HG03521 (cell line): Measurements from ENCODE around the gene MUSTN1.

Source experiments
- ATAC-seq: cut with Tn5 transposase; IDR thresholded peaks from one replicate; pipeline ENCODE4 v1.9.1; 2021; ENCODE audit warnings: mild to moderate bottlenecking, moderate library complexity; ENCODE audit not compliant: unreplicated experiment

Gene MUSTN1

DNA sequence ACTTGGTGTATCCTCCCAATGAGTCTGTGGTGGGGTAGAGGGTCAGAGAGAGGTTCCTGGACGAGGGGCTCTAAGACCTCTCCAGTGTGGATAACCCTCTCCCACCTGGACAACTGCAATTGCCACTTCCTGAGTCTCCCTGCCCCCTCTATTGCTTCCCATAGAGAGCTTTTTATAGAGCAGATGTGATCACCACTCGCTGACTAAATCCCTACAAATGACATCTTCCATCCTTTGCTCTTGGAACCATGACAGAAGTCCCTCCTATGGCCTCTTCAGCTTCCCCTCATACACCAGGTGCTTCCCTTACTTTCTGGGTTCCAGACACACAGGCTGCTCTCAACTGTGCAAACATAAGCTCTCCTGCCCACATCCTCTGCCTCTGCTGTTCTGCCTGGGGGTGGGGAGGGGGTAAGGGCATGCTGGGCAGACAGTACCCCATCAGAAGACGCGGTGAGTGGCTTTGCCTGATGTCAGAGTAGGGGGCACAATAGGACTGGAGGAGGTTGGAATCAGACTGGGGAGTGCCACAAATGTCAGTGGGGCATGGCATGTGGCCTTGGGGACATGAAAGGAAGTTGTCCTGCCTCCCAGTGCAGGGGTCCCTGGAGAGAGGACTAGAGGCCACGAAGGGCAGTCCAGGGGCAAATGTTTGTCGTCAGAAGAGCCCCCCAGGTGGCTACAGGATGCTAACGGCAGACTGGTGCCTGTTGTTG is 25.0 kb downstream of the MUSTN1 start:
- ATAC-seq: no peak

DNA sequence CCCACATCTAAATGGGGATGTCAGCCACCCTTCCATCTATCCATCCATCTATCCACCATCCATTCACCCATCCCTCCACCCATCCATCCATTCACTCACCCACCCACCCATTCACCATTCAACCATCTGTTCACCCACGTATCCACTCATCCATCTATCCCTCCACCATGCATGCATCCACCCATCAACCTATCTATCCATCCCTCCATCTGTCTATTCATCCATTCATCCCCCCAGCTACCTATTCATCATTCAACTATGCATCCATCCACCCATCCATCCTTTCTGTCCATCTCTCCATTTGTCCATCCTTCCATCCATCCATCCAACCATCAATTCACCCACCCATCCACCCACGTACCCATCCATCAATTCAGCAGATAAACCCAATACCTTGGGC is 25.7 kb downstream of the MUSTN1 start:
- no peak for ATAC-seq

GRCh38 chr3:52805270-52806039 is 29.4 kb downstream of the MUSTN1 start:
- ATAC-seq: no peak

DNA sequence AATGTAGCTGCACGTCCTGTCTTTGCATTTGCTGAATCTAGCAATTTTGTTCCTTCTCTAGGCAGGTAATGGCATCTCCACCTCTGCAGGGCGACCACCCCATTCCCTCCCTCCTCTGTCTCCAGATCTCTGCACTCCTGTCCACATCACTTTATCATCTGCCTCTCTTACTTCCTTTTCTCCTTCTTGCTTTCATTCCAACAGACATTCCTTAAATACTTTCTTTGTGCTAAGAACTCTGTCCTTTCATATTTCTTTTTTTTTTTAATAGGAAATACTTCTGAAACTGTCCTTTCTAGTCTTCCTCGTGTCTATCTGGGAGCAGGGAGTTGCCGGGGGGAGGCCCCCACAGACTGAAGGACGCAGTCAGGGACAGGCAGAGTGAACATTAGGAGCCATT is 33.0 kb downstream of the MUSTN1 start:
- ATAC-seq: no peak

- ATAC-seq: no peak
Observed at GRCh38 chr3:52800079-52800478, 34.7 kb downstream of the MUSTN1 start.

DNA sequence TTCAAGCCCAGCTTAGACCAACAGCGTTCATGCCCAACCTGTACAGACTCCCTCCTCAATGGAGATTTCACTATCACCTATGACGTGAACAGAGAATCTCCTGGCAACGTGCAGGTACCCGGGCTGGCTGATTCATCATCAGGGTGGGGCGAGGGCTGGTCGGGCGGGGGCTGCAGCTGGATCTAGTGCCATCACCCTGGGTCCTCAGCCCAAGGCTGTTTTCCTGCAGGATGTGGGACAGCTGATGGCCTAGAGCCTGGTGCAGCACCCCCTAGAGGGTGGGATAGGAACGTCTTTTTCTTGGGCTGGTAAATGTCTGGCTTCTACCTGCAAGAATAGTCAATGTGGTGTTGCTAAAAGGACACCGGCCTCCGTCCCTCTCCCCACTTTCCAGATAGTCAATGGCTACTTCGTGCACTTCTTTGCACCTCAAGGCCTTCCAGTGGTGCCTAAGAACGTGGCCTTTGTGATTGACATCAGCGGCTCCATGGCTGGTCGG is 35.8 kb downstream of the MUSTN1 start:
- ATAC-seq: no peak

- no peak for ATAC-seq
Observed at GRCh38 chr3:52798376-52798977, 36.3 kb downstream of the MUSTN1 start.

GRCh38 chr3:52796411-52796810 is 38.4 kb downstream of the MUSTN1 start:
- ATAC-seq: no peak

GRCh38 chr3:52795298-52795900 is 39.4 kb downstream of the MUSTN1 start:
- no peak for ATAC-seq

DNA sequence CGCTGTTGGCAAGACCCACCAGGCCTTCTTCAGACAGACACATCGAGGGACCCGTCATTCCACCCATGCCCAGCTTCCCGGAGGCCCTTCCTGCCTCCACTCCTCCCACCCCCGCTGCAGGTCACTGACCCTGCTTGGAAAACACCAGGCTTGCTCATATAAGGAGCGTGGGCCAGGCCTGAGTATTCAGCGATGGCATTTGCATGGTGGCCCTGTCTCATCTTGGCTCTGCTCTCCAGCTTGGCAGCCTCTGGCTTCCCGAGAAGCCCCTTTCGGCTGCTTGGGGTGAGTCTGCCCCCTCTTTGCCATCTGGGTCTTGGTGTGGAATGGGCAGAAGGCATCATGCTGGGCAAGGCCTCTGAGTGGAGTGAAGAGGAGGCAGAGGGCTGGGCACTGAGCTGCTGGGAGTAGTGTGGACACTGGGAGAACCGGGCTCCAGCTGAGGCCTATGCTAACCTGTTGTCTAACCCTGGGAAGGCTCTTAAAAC is 40.2 kb downstream of the MUSTN1 start, which contains the start of gene ITIH3:
TSS of gene ITIH3 (plus strand) at position 185 of the 488 bp plus-strand sequence. CDS start at position 193, 8 bp downstream.
- no peak for ATAC-seq

GRCh38 chr3:52793702-52794611 is 40.9 kb downstream of the MUSTN1 start:
- no peak for ATAC-seq

- no peak for ATAC-seq
Observed at GRCh38 chr3:52792961-52793695, 41.7 kb downstream of the MUSTN1 start.

DNA sequence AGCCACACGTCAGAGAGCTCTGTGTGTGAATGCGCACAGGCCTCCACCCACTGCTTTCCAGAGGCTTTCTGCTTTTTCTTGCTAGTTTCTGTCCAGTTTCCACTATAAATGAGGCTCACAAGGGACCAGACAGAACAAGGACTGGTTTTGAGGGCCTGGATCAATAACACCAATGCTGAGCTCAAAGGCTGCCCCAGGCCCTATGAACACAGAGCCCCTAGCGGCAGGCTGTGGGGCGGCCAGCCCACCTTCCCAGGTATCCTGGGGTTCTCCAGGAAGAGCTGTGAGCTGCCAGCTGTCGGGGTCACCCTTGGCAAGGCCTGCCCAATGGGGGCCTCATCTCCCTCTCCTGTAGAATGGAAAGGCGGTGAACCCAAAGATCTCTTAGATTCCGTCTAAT is 42.4 kb downstream of the MUSTN1 start:
- ATAC-seq: no peak

- ATAC-seq: no peak
Observed at GRCh38 chr3:52791928-52792327, 42.9 kb downstream of the MUSTN1 start.

DNA sequence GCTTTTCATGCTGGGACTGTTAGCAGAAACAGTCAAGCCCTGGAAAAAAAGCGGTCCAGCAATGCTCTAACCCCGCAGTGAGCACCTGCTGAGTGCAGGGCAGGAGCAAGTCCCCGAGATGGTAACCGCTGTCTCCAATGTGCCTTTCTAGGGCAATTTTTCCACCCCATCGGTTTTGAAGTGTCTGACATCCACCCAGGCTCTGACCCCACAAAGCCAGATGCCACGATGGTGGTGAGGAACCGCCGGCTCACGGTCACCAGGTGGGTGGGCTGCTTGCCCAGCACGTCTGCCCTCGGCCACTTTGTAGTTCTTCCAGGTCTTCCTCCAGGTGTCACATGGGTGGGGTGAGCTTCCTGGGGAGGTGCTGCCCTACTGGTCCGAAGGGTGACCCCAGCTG is 43.5 kb downstream of the MUSTN1 start:
- ATAC-seq: no peak

DNA sequence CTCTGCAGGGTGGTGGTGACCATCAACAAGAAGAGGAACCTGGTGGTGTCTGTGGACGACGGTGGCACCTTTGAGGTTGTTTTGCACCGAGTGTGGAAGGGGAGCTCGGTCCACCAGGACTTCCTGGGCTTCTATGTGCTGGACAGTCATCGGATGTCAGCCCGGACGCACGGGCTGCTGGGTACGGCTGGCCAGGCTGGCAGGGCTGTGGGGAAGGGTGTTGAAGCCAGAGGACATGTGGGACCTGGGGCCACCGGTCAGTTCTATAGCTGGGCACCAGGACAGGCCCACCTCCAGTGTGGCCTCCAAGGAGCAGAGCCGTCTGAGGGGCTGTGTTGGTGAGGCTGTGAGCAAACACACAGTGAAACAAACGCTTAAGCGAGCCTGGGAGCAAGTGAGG is 44.1 kb downstream of the MUSTN1 start:
- no peak for ATAC-seq

DNA sequence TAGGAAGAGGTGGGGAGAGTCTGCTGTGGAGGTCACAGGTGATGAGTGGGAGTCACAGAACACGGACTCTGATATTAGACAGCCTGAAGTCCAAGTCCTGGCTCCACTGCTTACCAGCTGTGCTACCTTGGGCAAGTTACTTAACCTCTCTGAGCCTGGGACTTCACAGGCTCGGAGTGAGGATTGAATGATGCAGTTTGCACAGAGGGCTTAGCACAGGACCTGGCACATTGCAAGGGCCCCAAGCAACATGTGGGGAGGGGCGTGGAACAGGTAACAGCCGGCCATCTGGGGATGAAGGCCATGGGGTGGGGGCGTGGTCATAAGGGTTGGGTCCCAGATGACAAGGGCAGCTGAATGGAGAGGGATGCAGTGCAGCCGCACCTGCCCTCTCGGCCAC is 44.5 kb downstream of the MUSTN1 start:
- ATAC-seq: no peak

- no peak for ATAC-seq
Observed at GRCh38 chr3:52789746-52790040, 45.1 kb downstream of the MUSTN1 start.

DNA sequence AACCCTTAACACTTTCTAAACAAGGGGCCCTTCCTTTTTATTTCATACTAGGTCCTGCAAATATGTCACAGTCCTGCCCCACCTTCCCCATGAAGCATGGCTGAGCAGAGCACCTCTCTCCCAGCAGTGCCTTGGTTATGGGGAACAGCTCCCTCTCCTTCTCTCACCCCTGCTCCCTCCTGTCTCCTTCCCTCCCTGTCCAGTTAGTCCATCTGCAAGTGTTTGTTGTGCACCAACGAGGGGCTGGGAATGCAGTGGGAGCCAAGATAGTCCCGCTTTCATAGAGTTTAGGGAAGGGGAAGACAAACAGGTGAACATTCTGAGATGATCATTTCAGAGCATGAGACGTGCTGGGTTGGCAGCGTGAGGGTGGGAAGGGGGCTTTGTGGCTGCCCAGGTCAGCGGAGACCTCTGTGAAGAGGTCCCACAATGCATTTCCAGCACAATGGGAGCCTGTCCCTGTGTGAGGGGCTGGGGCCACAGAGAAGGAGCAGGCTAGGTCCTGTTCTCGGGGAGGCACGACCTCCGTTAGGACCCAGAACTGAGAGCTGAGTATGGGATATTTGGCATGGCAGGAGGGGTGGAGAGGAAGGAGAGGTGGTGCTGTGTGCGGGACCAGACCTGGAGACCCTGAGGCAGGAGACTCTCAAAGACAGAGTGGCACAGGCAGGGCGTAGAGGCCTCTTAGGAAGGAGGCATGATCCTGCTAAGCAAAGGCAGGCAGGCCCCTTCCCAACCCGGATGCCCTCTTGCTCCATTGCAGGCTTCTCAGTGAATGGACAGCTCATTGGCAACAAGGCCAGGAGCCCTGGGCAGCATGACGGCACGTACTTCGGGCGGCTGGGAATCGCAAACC is 45.7 kb downstream of the MUSTN1 start:
- no peak for ATAC-seq
